ENCODE results near the gene NRL. TPM values are rescaled to one million over a fixed set of nuclear protein-coding genes. Genes with fewer than 3 reads are reported as not detected.

Gene NRL
- polyA plus RNA-seq, 3 donors: 1.1 to 1.5 (median 1.3) TPM

GRCh38 chr14:24058260-24058950 is 56.3 kb downstream of the NRL start:
- no peaks in the 10 kb centered on the region for H3K36me3 Mint-ChIP-seq
- peaks cover 0 to 7% of the 10 kb centered on the region in 2 donors for H3K27me3 ChIP-seq (ENCODE audit: control insufficient read depth in 2 of 2, insufficient read depth in 2 of 2, low read length in 2 of 2)
- peak in 2 of 3 donors; percentile 42 to 75 for DNase-seq
- intact Hi-C loops (cut with micrococcal nuclease): loop anchor here in 1 of 2 donors (2.0 to 5.0 kb wide), 2 partner anchors 32 to 49 kb away; no protein-coding TSS in a partner anchor
- H3K36me3 ChIP-seq (replicated peaks in 1 of 2; ENCODE audit: control insufficient read depth in 1 of 2, insufficient read depth in 2 of 2, low read length in 2 of 2): no peaks in the 10 kb centered on the region
- no peak overlapping the region for H3K4me3 ChIP-seq (replicated peaks in 1 of 3; ENCODE audit: low read depth in 2 of 3, low read length in 3 of 3)
- TF ChIP-seq CTCF (IDR thresholded peaks at IDR 0.05): peak; percentile 92
- no peaks in the 10 kb centered on the region for H3K9me3 ChIP-seq (replicated peaks in 1 of 2; ENCODE audit: control insufficient read depth in 1 of 2, insufficient read depth in 1 of 2, low read length in 2 of 2)
- no peak overlapping the region for H3K27ac ChIP-seq (ENCODE audit: low read depth in 1 of 2, low read length in 2 of 2)
- H3K27me3 Mint-ChIP-seq (ENCODE audit: low read depth in 3 of 3): peaks cover 9 to 18% (median 15%) of the 10 kb centered on the region in 3 donors
- H3K27ac Mint-ChIP-seq: peak overlapping the region in 3 of 7 donors; percentile 52 to 57 (median 55)
- 91% methylated on average over 5 of the region's 7 CpGs for WGBS (ENCODE audit: insufficient coverage)
- peaks cover 0 to 2% (median 0%) of the 10 kb centered on the region in 7 donors for H3K9me3 Mint-ChIP-seq
- H3K79me2 ChIP-seq (ENCODE audit: insufficient read depth, low read length): no peaks in the 10 kb centered on the region
- H3K9ac ChIP-seq (ENCODE audit: insufficient read depth, low read length, poor library complexity, severe bottlenecking): no peak overlapping the region
- H3K4me2 ChIP-seq (replicated peaks; ENCODE audit: extremely low read depth, low read length, poor library complexity, severe bottlenecking): no peak overlapping the region
- H2AFZ ChIP-seq (ENCODE audit: insufficient read depth, low read depth, low read length, poor library complexity, severe bottlenecking): no peak overlapping the region
- H3K4me3 Mint-ChIP-seq: no peak overlapping the region
- H3K4me1 ChIP-seq (ENCODE audit: control insufficient read depth in 1 of 2, insufficient read depth in 2 of 2, low read length in 2 of 2): no peaks in the 10 kb centered on the region
- peaks cover 3% of the 10 kb centered on the region for H3K4me1 Mint-ChIP-seq
- H4K20me1 ChIP-seq (ENCODE audit: insufficient read depth, low read length): no peaks in the 10 kb centered on the region

- peaks cover 0 to 2% (median 0%) of the 10 kb centered on the region in 7 donors for H3K9me3 Mint-ChIP-seq
- DNase-seq: no peak
- Histone ChIP-seq H3K36me3 (replicated peaks in 1 of 2; ENCODE audit: control insufficient read depth in 1 of 2, insufficient read depth in 2 of 2, low read length in 2 of 2) (no peaks in the 10 kb centered on the region), H3K4me3 (replicated peaks in 1 of 3; ENCODE audit: low read depth in 2 of 3, low read length in 3 of 3) (no peak overlapping the region), H2AFZ (ENCODE audit: insufficient read depth, low read depth, low read length, poor library complexity, severe bottlenecking) (no peak overlapping the region), H3K4me2 (replicated peaks; ENCODE audit: extremely low read depth, low read length, poor library complexity, severe bottlenecking) (no peak overlapping the region), H3K9me3 (replicated peaks in 1 of 2; ENCODE audit: control insufficient read depth in 1 of 2, insufficient read depth in 1 of 2, low read length in 2 of 2) (no peaks in the 10 kb centered on the region), H4K20me1 (ENCODE audit: insufficient read depth, low read length) (no peaks in the 10 kb centered on the region), H3K27ac (ENCODE audit: low read depth in 1 of 2, low read length in 2 of 2) (no peak overlapping the region), H3K79me2 (ENCODE audit: insufficient read depth, low read length) (no peaks in the 10 kb centered on the region), H3K9ac (ENCODE audit: insufficient read depth, low read length, poor library complexity, severe bottlenecking) (no peak overlapping the region), H3K4me1 (ENCODE audit: control insufficient read depth in 1 of 2, insufficient read depth in 2 of 2, low read length in 2 of 2) (peaks cover 0 to 2% of the 10 kb centered on the region in 2 donors), H3K27me3 (ENCODE audit: control insufficient read depth in 2 of 2, insufficient read depth in 2 of 2, low read length in 2 of 2) (peaks cover 0 to 12% of the 10 kb centered on the region in 2 donors)
- 86% methylated on average over 6 of the region's 14 CpGs for WGBS (ENCODE audit: insufficient coverage)
- no peaks in the 10 kb centered on the region for H3K36me3 Mint-ChIP-seq
- TF ChIP-seq CTCF (IDR thresholded peaks at IDR 0.05): no peak
- H3K4me3 Mint-ChIP-seq: no peak overlapping the region
- H3K4me1 Mint-ChIP-seq: peaks cover 8% of the 10 kb centered on the region
- peak overlapping the region in 2 of 7 donors; percentile 52 to 55 for H3K27ac Mint-ChIP-seq
- intact Hi-C loops (cut with micrococcal nuclease): loop anchor here in 1 of 2 donors (2.0 to 5.0 kb wide), 2 partner anchors 33 to 49 kb away; no protein-coding TSS in a partner anchor
- H3K27me3 Mint-ChIP-seq (ENCODE audit: low read depth in 3 of 3): peaks cover 12 to 21% (median 21%) of the 10 kb centered on the region in 3 donors
These were observed 56.9 kb downstream of the NRL start for GRCh38 chr14:24057867-24058259.

All from CD14-positive monocyte (primary cell).